HG02759 (cell line): ENCODE results near the gene NRSN1.
"Not testable (repeated sequence)": the region's sequence is repeated elsewhere in the genome, so short reads cannot be mapped to it uniquely, and the experiment has no call there.

ENCODE experiments used
- ATAC-seq: cut with Tn5 transposase; IDR thresholded peaks from one replicate; pipeline ENCODE4 v1.9.1; 2021; ENCODE audit warnings: mild to moderate bottlenecking, moderate library complexity; ENCODE audit not compliant: unreplicated experiment

NRSN1 gene

GRCh38 chr6:24140591-24140990 is 14.6 kb downstream of the NRSN1 start:
- ATAC-seq = no peak

- ATAC-seq = not testable (repeated sequence)
Measured at GRCh38 chr6:24142733-24143132, 16.7 kb downstream of the NRSN1 start.

GRCh38 chr6:24145690-24146131 is 19.7 kb downstream of the NRSN1 start:
- ATAC-seq = no peak

- ATAC-seq = no peak
Measured at GRCh38 chr6:24146871-24147270, 20.9 kb downstream of the NRSN1 start.

- ATAC-seq = no peak
Measured at GRCh38 chr6:24147511-24148153, 21.6 kb downstream of the NRSN1 start.

GRCh38 chr6:24148154-24148570 is 22.1 kb downstream of the NRSN1 start:
- no peak for ATAC-seq

GRCh38 chr6:24148684-24149083 is 22.7 kb downstream of the NRSN1 start:
- no peak for ATAC-seq

GRCh38 chr6:24149296-24149695 is 23.3 kb downstream of the NRSN1 start:
- ATAC-seq = no peak

GRCh38 chr6:24149836-24150235 is 23.8 kb downstream of the NRSN1 start:
- no peak for ATAC-seq

GRCh38 chr6:24152014-24152413 is 26.0 kb downstream of the NRSN1 start:
- no peak for ATAC-seq

GRCh38 chr6:24154121-24154520 is 28.1 kb downstream of the NRSN1 start:
- no peak for ATAC-seq

- no peak for ATAC-seq
Measured at GRCh38 chr6:24157886-24158285, 31.9 kb downstream of the NRSN1 start.

- ATAC-seq = no peak
Measured at GRCh38 chr6:24183584-24183983, 57.6 kb downstream of the NRSN1 start.

GRCh38 chr6:24186349-24186748 is 60.3 kb downstream of the NRSN1 start:
- no peak for ATAC-seq

- ATAC-seq = no peak
Measured at GRCh38 chr6:24187965-24188577, 62.1 kb downstream of the NRSN1 start.

GRCh38 chr6:24188578-24189080 is 62.6 kb downstream of the NRSN1 start:
- ATAC-seq = no peak

- no peak for ATAC-seq
Measured at GRCh38 chr6:24191346-24191745, 65.3 kb downstream of the NRSN1 start.

GRCh38 chr6:24193364-24193763 is 67.3 kb downstream of the NRSN1 start:
- no peak for ATAC-seq

GRCh38 chr6:24194978-24195700 is 69.1 kb downstream of the NRSN1 start:
- no peak for ATAC-seq

GRCh38 chr6:24195836-24196597 is 70.0 kb downstream of the NRSN1 start:
- ATAC-seq = no peak
